SH-SY5Y (cell line): ENCODE data around the gene PI16.

ENCODE experiments used
- GATA2 ChIP-seq: IDR thresholded peaks from 2 replicates; pipeline ENCODE4 v1.6.1; 2011; ENCODE audit warnings: mild to moderate bottlenecking, low read depth, low read length
- GATA3 ChIP-seq: IDR thresholded peaks from 2 replicates; pipeline ENCODE4 v1.6.1; 2011; ENCODE audit warnings: low read depth, mild to moderate bottlenecking, low read length, moderate library complexity

PI16 gene

GRCh38 chr6:36920546-36920945 is 34.0 kb upstream of the PI16 start:
- no peak for TF ChIP-seq GATA3
- TF ChIP-seq GATA2 = no peak

- no peak for TF ChIP-seq GATA2
Measured at GRCh38 chr6:36924131-36924530, 30.4 kb upstream of the PI16 start.

- TF ChIP-seq GATA2 = no peak
- no peak for TF ChIP-seq GATA3
Measured at GRCh38 chr6:36924778-36925374, 29.7 kb upstream of the PI16 start.

GRCh38 chr6:36925809-36926208 is 28.7 kb upstream of the PI16 start:
- TF ChIP-seq GATA2 (no peak), GATA3 (no peak)

- TF ChIP-seq GATA3 (no peak), GATA2 (no peak)
Measured at GRCh38 chr6:36926708-36927513, 27.6 kb upstream of the PI16 start.

GRCh38 chr6:36927691-36928546 is 26.6 kb upstream of the PI16 start:
- TF ChIP-seq GATA3 (no peak), GATA2 (no peak)

- no peak for TF ChIP-seq GATA3
- no peak for TF ChIP-seq GATA2
Measured at GRCh38 chr6:36928547-36928918, 26.0 kb upstream of the PI16 start.

GRCh38 chr6:36929152-36929551 is 25.4 kb upstream of the PI16 start:
- TF ChIP-seq GATA3 = no peak
- no peak for TF ChIP-seq GATA2

- TF ChIP-seq GATA3 (no peak), GATA2 (no peak)
Measured at GRCh38 chr6:36929607-36930006, 24.9 kb upstream of the PI16 start.

GRCh38 chr6:36930483-36930882 is 24.1 kb upstream of the PI16 start:
- TF ChIP-seq GATA2 = no peak
- TF ChIP-seq GATA3 = no peak

- TF ChIP-seq GATA2 (no peak), GATA3 (no peak)
Measured at GRCh38 chr6:36933102-36933501, 21.4 kb upstream of the PI16 start.

GRCh38 chr6:36933519-36933918 is 21.0 kb upstream of the PI16 start:
- TF ChIP-seq GATA3 (no peak), GATA2 (no peak)

- no peak for TF ChIP-seq GATA3
- TF ChIP-seq GATA2 = no peak
Measured at GRCh38 chr6:36934901-36935300, 19.6 kb upstream of the PI16 start.

- TF ChIP-seq GATA3 (no peak), GATA2 (no peak)
Measured at GRCh38 chr6:36936824-36937223, 17.7 kb upstream of the PI16 start.

- TF ChIP-seq GATA2 (no peak), GATA3 (no peak)
Measured at GRCh38 chr6:36937896-36938295, 16.6 kb upstream of the PI16 start.

- TF ChIP-seq GATA2 (no peak), GATA3 (no peak)
Measured at GRCh38 chr6:36938536-36938935, 16.0 kb upstream of the PI16 start.
